KOPT-K1 (cell line): ENCODE data around the gene RALGPS2.

Source experiments
- H3K27ac ChIP-seq: fragments of 200-600 bp; sonication (generic); 2 replicates; pipeline ENCODE4 v1.5.1; 2016; ENCODE audit warnings: antibody characterized with exemption, mild to moderate bottlenecking, low read depth, low read length; ENCODE audit not compliant: poor library complexity, severe bottlenecking
- H3K36me3 ChIP-seq: fragments of 200-600 bp; sonication (generic); 2 replicates; pipeline ENCODE4 v1.5.1; 2017; ENCODE audit warnings: antibody characterized with exemption, mild to moderate bottlenecking, low read length, moderate library complexity; ENCODE audit not compliant: insufficient read depth
- H3K9me3 ChIP-seq: fragments of 200-600 bp; sonication (generic); 2 replicates; pipeline ENCODE4 v1.5.1; 2017; ENCODE audit warnings: antibody characterized with exemption, low read length, mild to moderate bottlenecking; ENCODE audit not compliant: insufficient read depth, poor library complexity, severe bottlenecking

RALGPS2 gene

DNA sequence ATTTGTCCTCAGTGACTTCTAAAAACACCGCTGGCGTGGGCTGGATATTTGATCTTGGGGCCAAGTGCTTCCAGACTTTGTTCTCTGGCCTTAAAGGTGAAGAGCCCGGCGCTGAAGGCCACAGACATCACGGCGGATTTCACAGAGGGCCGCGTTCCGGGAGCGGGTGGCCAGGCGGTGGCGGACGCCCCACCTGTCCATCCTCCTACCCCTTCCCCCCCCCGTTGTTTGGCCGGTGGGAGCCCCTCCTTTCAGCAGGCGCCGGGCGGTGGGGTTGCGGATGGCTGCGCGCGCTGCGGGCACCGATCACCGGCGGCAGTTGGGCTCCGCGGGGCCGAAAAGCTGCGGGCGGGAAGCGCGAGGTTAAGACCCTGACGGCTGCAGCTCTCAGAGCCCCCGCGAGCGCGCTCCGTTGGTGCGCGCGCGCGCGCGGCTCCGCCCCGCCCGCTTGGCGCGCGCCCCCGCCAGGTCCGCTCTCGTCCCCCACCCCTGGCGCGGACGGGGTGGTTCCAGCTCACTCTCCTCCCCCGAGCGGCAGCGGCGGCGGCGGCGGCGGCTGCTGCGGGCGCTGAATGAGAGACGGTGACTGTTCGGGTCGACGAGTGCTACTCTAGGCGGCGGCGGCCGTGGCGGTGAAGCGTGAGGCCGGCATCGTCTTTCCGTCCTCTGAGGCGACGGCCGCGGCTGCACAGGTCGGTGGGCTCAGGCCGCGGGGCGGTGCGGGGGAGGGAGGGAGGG lies at the start of gene RALGPS2:
RALGPS2 (plus strand) TSS at position 517 of the 738 bp plus-strand sequence. CDS start 51,521 bp downstream, outside the sequence.
- Histone ChIP-seq H3K9me3 (no peaks in the 10 kb centered on the region), H3K36me3 (no peaks in the 10 kb centered on the region), H3K27ac (peak within 1 kb of the TSS; percentile 58)

DNA sequence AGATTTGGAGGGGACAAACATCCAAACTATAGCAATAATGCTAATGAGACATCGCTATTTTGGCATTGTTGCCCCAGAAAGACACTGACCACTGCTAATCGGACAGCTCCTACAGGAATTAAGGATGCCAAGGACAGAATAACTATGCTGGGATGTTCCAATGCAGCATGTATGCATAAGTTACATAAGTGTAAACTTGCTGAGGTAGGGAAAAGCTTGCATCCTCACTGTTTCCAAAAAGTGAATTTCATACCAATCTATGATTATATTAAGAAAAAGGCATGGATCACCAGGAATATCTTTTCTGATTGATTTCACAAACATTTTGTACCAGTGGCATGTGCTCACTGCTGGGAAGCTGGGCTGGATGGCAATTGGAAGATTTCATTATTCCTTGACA lies 45.8 kb upstream of the RALGPS2 start:
- Histone ChIP-seq H3K27ac (no peak overlapping the region), H3K36me3 (no peaks in the 10 kb centered on the region), H3K9me3 (no peaks in the 10 kb centered on the region)

DNA sequence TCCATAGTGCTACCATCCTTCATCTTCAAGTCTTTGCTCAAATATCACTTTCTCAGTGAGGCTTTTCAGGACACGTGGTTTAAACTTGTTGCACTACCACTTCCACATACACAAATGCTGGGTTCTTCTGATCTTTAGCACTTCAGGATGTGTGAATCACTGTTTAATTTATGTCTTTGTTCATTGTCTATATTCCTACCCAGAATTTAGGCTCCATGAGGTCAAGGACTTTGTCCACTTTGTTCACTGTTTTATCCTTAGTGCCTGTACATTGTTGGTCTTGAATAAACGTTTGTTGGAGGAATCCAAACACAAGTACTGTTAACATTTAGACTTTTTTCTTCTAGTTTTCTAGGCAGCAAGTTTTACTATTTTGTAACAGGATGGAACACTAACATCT lies 42.6 kb upstream of the RALGPS2 start:
- Histone ChIP-seq H3K27ac (no peak overlapping the region), H3K36me3 (no peaks in the 10 kb centered on the region), H3K9me3 (no peaks in the 10 kb centered on the region)

DNA sequence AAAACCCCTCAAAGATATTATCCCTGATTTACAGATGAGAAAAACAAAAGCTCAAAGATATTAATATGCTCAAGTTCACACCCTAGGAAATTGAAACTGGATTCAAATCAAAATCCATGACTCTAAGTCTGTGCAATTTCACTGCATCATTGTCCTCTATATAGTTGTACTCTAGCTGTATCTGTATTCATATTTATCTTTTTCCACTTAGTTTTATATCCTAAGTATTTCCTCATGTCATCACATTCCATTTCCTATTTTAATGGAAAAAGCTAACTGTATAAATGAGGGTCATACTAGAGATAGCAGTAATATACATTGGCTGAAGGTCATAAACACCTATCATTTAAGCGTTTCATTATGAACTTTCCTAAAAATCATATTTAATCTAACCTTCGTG lies 42.2 kb upstream of the RALGPS2 start:
- no peak overlapping the region for H3K27ac ChIP-seq
- no peaks in the 10 kb centered on the region for H3K36me3 ChIP-seq
- H3K9me3 ChIP-seq = no peaks in the 10 kb centered on the region

GRCh38 chr1:178683291-178683690 lies 41.8 kb upstream of the RALGPS2 start:
- no peaks in the 10 kb centered on the region for H3K36me3 ChIP-seq
- no peaks in the 10 kb centered on the region for H3K9me3 ChIP-seq
- no peak overlapping the region for H3K27ac ChIP-seq

DNA sequence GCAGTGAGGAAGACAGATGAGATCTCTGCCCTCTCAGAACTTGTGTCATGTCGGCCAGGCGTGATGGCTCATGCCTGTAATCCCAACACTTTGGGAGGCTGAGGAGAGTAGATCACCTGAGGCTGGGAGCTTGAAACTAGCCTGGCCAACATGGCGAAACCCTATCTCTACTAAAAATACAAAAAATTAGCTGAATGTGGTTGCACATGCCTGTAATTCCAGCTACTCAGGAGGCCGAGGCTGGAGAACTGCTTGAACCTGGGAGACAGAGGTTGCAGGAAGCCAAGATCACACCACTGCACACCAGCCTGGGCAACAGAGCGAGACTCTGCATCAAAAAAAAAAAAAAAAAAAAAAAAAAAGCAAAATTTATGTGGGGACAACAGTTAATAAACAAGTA lies 40.9 kb upstream of the RALGPS2 start:
- no peaks in the 10 kb centered on the region for H3K36me3 ChIP-seq
- H3K9me3 ChIP-seq = no peaks in the 10 kb centered on the region
- H3K27ac ChIP-seq = no peak overlapping the region

GRCh38 chr1:178684542-178685000 lies 40.5 kb upstream of the RALGPS2 start:
- Histone ChIP-seq H3K36me3 (no peaks in the 10 kb centered on the region), H3K27ac (no peak overlapping the region), H3K9me3 (no peaks in the 10 kb centered on the region)

DNA sequence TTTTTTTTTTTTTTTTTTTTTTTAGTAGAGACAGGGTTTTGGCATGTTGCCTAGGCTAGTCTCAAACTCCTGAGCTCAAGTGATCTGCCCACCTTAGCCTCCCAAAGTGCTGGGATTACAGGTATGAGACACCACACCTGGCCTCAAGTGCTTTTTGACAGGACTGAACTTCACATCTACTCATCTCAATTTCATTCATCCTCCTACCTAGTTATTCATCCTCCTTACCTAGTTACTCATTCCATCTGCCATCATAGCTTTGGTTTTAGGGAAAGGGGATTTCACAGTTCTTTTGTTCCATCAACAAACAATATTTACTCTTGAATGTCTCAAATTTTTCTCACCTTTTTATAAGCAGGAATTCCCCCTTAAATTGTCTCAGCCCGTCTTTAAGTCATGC lies 38.6 kb upstream of the RALGPS2 start:
- H3K9me3 ChIP-seq = no peaks in the 10 kb centered on the region
- no peaks in the 10 kb centered on the region for H3K36me3 ChIP-seq
- H3K27ac ChIP-seq = no peak overlapping the region

- Histone ChIP-seq H3K9me3 (no peaks in the 10 kb centered on the region), H3K27ac (no peak overlapping the region), H3K36me3 (no peaks in the 10 kb centered on the region)
Observed at GRCh38 chr1:178688244-178688643, 36.8 kb upstream of the RALGPS2 start.

DNA sequence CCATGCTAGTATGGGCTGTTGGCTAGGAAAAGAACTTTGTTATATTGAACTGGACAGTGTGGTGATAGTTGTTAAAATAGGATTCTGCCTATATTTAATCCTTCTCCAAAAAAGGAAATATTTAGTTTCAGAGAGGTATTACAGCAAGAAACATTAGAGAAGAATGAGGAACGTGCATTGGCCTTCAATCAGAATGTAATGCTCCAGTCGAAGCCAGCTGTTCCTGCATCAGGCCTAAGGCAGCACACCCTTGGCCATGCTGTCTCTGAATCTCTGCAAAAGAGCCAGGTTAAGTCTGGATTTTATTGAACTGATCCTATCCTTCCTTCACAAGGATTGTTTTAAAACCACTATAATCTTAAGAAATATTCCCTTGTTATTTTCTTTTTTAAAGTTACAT lies 35.3 kb upstream of the RALGPS2 start:
- H3K9me3 ChIP-seq = no peaks in the 10 kb centered on the region
- no peaks in the 10 kb centered on the region for H3K36me3 ChIP-seq
- H3K27ac ChIP-seq = no peak overlapping the region

GRCh38 chr1:178690496-178690895 lies 34.5 kb upstream of the RALGPS2 start:
- H3K27ac ChIP-seq = no peak overlapping the region
- no peaks in the 10 kb centered on the region for H3K9me3 ChIP-seq
- H3K36me3 ChIP-seq = no peaks in the 10 kb centered on the region

GRCh38 chr1:178692564-178693327 lies 32.3 kb upstream of the RALGPS2 start:
- no peak overlapping the region for H3K27ac ChIP-seq
- no peaks in the 10 kb centered on the region for H3K9me3 ChIP-seq
- H3K36me3 ChIP-seq = no peaks in the 10 kb centered on the region

DNA sequence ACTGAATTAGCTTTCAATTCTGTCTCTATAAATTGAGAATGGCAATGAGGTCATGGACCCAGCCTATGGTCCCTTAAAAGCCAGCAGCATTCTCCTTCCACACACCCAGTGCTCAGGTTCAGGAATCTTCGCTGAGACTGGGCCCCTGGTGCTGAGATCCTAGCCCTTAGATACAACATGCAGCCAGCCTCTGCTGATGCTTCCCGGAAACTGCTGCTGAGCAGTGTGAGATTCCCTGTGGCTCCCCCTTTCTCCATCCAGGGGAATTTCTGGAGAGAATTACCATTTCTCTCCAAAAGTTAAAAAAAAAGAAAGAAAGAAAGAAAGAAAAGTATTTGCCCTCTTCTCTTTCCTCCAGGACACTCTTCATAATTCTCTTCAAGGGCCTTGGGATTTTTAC lies 31.7 kb upstream of the RALGPS2 start:
- Histone ChIP-seq H3K9me3 (no peaks in the 10 kb centered on the region), H3K36me3 (no peaks in the 10 kb centered on the region), H3K27ac (no peak overlapping the region)

DNA sequence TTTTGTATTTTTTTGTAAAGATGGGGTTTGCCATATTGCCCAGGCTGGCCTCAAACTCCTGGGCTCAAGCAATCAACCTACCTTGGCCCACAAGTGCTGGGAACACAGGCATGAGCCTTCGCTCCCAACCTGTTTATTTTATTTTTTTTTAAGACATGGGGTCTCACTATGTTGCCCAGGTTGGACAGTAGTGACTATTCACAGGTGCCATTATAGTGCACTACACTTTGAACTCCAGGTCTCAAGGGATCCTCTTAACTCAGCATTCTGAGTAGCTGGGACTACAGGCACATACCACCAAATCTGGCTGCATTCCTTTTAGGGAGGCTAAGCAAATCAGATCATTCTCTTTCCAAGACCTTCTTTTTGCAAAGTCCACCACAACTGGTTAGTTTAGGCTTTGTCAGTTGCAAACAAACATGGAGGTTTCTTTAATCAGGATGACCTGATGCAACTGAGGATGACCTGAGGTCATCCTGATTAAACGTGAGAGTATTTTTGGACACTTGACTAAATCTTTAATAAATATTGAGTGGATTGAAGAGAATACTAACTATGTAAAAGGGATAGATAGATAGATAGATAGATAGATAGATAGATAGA lies 30.0 kb upstream of the RALGPS2 start:
- H3K27ac ChIP-seq = no peak overlapping the region
- no peaks in the 10 kb centered on the region for H3K36me3 ChIP-seq
- no peaks in the 10 kb centered on the region for H3K9me3 ChIP-seq

DNA sequence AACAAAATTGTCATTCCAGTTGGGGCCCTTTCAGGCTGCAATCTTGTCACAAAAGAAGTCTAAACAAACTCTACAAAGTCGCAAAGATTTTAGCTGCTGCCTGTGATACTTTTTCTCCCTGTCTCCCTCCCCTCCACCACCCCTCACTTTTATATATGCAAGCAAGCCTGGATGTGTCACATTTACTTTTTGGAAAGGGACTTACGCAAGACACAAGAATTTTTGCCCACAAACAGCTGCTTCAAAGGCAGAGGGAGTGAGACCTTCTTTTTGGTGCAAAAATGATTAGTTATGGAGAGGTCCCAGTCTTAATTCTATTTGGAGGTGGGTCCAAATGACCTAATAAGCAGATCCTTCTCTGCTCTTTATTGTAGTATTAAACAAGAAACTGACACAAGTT lies 22.9 kb upstream of the RALGPS2 start:
- Histone ChIP-seq H3K9me3 (no peaks in the 10 kb centered on the region), H3K36me3 (no peaks in the 10 kb centered on the region), H3K27ac (no peak overlapping the region)
